GM10266 (cell line): ENCODE results near the gene ICE1.

Experiments
- DNase-seq: peaks from one replicate; pipeline ENCODE4 v3.0.0; 2012; ENCODE audit errors: extremely low spot score
- CTCF ChIP-seq: IDR thresholded peaks from 2 replicates; pipeline ENCODE4 v1.5.1; 2012; ENCODE audit warnings: mild to moderate bottlenecking, low read depth; ENCODE audit not compliant: control insufficient read depth, insufficient read depth; ENCODE audit errors: missing control alignments

Gene ICE1

GRCh38 chr5:5418764-5419163 lies 3.7 kb upstream of the ICE1 start:
- no peak for TF ChIP-seq CTCF
- DNase-seq = no peak

- peak; percentile 67 for TF ChIP-seq CTCF
- peak; percentile 46 for DNase-seq
These were observed 2.9 kb upstream of the ICE1 start for GRCh38 chr5:5419291-5420210.

- TF ChIP-seq CTCF = no peak
- DNase-seq = no peak
These were observed 2.2 kb upstream of the ICE1 start for GRCh38 chr5:5420251-5420650.

GRCh38 chr5:5421149-5421960 lies 1.1 kb upstream of the ICE1 start:
- DNase-seq = no peak
- no peak for TF ChIP-seq CTCF

GRCh38 chr5:5422819-5423515 lies 490 bp downstream of the ICE1 start:
- DNase-seq = no peak
- TF ChIP-seq CTCF = no peak

- TF ChIP-seq CTCF = no peak
- DNase-seq = no peak
These were observed 1.1 kb downstream of the ICE1 start for GRCh38 chr5:5423586-5423985.
